HG03066 (cell line): ENCODE measurements around the gene ANKRD28.

Source experiments
- ATAC-seq: cut with Tn5 transposase; IDR thresholded peaks from one replicate; pipeline ENCODE4 v1.9.1; 2021; ENCODE audit warnings: low read depth; ENCODE audit not compliant: unreplicated experiment

Gene ANKRD28

DNA sequence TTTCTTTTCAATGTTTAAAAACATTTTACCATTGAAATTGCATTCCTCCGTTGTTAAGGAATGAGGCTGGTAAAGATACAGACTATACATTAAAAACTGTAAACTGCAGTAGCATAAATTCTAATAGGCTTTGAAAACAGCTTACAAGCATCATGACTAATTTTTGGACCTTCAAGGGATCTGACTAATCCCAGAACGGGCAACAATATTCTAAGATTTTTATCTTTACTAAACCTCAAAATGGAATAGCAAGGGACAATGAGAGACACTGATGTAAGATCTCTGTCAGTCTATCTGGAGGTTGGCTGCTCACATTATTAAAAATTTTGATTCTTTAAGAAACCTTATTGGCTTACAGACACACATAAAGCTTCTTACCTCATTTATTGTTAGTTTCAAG, 121.5 kb downstream of the ANKRD28 start:
- no peak for ATAC-seq

DNA sequence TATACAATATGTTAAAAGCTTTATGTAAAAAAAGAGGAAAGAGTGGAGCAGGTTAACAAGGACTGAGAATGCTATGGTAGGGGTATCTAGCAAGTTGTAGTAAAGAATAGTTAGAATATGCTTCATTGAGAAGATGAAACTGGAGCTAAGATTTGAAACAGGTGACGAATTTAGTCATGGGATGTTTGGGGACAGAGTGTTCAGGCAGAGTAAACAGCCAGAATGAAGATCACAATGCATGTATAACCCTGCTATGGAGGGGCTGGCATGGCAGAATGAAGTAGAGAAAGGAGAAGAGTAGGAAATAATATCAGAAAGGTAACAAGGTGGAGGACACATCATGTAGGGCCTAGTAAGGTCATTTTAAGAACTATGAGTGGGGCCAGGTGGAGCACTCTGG, 124.2 kb downstream of the ANKRD28 start:
- ATAC-seq: no peak

DNA sequence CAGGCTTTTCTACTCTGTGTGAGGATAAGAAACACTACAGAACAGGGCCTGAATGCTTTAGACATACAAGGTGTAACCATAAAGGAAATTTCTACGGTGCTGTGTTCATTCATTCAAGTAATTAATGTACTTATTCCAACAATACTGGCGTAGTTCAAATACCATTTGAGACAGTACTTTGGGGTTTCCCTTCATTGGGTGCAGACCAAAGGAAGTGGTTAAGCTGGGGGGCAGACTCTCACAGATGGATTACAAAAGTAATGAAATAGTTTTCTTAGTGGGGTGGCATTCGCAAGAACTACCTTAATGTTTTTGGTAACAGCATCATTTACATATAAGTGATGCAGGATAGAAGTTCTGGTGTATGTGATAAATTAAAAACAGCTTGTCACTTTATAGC, 130.3 kb downstream of the ANKRD28 start:
- no peak for ATAC-seq

DNA sequence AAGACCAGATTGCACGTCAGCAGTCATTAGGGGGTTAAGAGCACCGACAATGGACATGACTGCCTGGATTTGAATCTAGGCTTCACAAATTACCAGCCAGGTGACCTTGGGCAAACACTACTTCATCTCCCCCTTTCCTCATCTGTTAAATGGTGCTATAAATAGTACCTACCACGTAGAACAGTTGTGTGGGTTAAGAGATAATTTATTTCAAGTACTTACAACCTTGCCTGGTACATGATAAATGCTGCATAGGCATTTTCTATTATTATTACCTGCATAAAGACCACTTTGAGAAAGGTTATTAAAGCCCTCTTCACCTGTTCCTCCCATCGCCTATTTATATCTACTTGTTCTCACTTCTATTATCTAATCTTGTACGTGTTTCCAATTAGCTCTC, 131.5 kb downstream of the ANKRD28 start:
- ATAC-seq: no peak

DNA sequence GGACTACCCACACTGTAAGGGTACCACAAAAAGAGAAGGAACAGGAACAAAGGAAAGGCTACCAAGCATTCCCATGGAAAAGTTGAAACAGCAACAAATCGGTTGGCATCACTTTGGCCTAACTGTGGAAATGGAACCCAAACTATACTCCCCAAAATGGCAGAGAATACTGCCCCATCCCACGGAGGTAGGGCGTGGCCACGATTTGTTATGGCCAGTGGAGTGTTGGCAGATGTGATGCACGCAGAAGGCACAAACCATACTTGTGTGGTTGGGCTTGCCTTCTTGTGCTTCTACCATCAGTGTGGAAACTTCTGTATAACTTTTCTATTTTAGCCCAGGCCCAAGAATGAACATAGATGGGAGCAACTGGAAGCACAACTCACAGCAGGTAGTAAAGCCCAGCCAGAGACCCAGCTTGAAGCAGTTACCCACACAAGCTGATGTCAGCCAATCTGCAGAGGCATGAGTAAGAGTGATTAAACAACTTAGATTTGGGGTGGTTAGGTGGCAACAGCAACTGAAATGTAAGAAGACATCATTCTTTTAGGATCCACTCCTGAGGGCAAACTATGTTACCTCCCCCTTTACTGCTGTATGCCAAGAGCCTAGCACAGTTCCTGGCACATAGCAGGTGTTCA, 132.1 kb downstream of the ANKRD28 start:
- ATAC-seq: no peak

DNA sequence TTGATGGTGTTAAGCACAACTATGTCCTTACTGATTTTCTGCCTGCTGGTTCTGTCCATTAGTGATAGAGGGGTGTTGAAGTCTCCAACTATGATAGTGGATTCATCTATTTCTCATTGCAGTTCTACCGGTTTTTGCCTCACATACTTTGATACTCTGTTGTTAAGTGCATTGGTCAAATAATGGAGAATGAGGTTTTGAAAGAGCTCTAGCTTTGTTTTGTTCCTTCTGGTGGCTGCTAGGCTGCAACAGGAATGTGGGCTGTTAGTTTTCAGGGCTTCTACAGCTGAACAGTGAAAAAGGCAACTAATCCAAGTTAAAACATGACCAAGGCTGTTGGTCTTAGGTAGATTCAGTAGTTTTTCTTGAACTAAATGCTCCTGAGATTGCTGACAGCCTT, 133.6 kb downstream of the ANKRD28 start:
- no peak for ATAC-seq

DNA sequence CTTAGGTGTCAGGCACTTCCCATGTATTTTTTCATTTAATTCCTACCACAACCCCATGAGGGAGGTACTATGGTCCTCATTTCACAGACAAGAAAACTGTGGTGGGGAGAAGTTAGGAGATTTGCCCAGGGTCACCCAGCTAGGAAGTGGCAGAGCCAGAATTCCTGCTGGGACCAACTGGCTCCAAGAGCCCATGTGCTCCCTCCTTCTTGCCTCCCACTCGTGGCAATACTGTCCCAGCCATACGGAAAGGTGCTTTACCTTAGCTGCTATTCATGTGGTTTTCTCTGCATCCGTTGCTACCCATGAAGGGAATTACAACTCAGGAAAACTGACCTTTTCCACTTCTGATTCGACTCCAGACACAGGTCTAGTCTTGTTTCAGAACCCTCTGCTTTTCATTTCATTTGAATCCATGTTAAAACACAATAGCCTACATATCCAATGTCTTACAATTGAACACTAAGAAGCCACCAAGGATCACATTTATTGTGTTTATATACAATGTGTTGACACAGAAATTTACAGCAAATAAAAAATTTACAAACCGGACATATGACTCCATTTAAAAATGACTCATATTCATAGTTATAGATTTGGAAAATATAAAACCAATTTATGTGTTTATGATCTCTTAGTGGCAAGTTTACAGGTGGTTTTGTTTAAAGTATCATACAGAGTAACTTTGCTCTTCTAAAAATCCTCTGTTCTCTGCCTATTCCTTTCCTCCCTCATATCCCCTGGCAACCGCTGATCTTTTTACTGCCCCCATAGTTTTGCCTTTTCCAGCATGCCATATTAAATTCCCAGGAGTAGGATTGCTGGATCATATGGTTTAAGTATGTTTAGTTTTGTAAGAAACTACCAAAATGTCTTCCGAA, 137.5 kb downstream of the ANKRD28 start:
- ATAC-seq: no peak

DNA sequence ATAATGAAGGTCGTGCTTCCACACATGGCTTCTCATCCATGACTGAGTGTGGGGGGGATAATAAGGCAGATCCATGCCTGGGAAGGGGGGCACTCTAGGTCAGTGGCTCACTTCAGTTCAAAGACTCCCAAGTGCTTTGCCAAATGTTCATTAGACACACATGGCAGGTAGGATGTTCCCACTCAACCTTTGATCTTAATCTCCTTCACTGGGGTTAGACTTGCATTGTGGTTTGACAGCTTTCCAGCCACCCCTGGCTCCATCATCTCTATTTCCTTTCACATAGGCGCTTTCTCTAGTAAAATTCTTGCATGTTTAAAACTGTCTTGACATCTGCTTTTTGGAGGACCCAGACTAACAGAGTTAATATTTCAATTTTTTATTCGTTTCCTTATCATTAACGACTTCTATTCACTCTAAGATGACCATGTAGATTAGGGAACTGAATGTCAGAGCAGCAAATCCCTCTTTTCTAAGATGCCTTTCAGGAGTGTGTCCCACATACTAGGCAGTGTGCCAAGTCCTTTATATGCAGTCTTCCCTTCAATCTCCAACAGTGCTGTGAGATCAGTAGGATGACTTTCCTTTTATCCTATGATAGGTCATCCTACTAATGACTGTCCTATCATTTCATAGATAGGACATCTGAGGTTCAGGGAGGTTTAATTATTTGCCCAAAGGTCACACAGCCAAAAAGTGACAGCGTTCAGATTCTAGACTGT, 138.4 kb downstream of the ANKRD28 start:
- ATAC-seq: no peak

DNA sequence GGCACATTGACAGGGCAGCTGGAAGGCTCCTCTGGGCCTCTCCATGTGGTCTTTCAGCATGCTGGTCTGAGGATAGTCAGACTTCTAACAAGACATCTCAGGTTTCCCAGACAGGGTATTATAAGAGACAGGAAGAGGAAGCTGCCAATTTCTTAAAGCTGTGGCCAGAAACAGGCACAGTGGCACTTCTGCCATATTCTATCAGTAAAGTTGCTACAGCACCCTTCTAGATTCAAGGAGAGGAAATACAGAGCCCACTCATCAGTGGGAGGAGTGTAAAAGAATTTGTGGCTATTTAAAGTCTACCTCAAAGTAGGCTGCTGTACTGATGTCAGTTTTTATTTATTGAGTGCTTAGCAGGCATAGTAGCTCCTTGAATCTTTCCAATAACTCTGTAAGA, 140.8 kb downstream of the ANKRD28 start:
- no peak for ATAC-seq

DNA sequence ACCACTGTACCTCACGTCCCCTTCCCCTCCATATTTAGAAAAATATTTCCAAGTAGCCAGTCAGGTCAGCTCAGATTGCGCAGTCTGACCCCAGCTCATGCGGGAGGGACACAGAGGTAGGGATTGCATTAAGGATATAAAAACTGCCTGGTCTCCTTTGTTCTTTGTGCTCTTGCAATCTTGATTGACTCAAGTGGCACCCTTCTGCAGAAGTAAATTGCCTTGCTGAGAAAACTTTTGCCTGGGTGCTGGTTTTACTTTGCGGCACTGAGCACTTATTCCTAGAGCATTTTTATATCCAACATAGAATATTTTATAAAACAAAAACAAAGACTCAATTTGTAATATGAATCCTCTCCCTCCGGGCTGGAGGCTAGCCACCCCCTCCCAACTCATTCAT, 141.4 kb downstream of the ANKRD28 start:
- no peak for ATAC-seq

DNA sequence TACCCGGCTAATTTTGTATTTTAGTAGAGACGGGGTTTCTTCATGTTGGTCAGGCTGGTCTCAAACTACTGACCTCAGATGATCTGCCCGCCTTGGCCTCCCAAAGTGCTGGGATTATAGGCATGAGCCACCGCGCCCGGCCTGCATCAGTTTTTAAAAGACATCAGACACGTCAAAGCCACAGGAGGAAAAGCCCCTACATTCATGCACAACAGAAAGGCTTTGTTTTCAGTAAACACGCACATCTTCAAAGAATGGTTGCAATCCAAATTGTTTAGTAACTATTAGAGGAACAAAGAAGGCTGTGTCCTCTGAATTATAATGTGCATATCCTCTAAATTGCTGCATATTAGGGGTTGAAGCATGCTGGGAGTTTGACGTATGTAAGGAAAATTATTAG, 142.9 kb downstream of the ANKRD28 start:
- ATAC-seq: no peak

DNA sequence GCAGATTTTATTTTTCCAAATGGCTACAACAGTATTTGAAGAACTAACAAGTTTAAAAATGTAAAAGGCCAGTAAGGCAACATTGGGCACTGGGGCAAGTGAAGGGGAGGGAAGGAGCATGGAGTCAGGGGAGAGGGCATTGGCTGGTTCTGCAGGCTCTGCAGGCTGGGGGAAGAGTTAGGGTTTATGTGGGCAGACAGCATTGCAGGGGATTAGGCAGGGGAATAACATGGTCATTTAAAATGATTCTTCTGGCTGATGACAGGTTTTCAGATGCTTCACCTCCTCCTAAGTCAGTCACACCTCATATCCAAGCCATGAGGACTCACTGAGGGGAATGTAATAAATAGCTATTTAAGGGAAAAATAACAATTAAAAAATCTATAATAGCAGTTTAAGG, 143.7 kb downstream of the ANKRD28 start:
- ATAC-seq: no peak

DNA sequence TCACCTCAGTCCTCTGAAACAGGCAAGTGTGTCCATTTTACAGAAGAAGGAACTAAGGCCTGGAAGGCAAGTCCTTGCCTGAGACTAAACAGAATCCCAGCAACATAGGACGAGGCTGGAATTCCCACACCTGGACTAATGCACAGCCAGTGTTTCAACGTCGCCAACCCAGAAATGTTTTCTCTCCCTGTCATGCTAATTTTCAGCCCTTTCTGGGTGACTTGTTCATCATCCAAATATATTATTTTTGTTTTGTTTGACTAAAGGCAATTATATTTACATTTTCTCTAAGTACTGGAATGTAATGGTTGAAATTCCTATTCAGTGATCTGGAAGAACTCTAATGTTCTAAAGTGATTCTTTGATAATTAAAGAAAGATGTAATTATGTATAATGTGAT, 144.5 kb downstream of the ANKRD28 start:
- no peak for ATAC-seq

DNA sequence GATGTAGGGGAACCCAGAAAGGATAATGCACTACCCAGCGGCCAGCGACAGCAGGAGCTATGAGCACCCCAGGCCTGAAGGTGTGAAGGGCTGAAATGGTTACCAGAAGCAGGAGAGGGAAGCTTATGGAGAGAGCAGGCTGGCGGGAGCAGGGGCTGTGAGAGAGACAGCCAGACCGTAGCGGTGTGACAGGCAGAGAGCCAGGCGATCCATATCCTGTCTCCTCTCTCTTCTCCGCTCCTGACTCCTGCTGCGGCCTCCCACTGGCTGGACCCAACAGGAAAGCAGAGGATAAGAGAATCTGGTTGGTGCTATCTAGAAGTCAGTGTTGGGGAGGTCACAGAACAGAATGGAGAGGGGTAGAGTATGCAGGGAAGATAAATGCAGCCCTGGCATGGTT, 146.4 kb downstream of the ANKRD28 start:
- ATAC-seq: no peak

DNA sequence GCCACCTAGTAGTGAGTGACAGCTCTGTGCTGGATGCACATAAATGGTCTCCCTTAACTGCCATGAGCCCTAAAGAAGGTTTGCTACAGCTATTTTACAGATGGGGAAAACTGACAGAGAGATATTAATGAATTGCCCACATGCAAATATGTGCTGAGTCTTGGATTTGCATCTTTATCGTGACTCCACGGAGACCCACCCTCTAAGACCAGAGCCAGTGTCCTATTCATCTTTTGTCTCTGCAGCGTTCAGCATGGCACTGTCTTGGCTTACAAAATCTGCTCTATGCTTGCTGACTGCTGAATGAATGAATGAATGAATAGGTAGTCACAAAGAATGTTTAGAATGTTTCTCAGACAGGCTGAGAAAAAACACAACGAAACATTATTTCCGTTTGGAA, 147.9 kb downstream of the ANKRD28 start:
- no peak for ATAC-seq

DNA sequence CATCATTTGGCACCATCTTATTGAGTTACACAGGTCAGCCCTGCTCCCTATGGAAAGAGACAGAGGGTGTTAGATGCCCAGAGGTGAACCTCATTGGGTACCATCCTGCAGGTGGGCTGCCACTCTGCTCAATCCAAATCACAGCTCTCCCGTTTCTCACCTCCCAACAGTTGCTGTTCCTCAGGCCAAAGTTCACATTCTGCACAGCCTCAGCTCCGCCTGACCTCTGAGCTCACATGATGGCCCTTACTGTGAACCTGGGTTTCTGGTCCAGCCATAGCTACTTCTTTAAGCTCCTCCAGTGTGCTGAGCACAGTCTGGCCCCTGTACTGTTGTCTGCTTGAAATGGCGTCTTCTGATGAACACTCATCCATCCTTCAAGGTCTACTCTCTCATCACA, 148.4 kb downstream of the ANKRD28 start:
- ATAC-seq: no peak

DNA sequence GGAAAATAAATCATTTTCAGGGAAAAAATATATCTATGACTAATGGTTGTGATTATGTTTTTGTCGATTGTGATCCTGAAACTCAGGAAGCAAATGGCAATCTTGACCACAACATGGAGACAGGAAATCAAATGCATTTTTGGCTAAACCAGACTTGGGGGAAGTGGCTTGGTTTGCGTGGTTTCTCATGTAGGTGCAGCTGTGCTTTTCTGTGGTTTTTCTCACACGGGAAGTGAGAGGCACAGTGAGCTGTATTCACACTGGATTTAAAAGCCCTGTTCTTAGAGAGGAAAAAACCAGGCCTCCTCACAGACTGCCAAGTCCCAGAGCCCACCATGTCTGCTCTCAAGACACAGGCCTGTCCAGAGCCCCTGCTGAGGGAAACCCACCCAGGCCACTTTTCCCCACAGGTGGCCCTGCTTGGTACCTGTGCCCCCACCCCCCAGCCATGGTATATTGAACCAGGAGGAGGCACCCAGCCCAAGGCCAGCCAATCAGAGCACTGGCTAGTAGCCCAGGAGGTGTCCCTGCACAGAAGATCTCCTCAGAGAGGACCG, 150.1 kb downstream of the ANKRD28 start:
- ATAC-seq: peak; percentile 96

DNA sequence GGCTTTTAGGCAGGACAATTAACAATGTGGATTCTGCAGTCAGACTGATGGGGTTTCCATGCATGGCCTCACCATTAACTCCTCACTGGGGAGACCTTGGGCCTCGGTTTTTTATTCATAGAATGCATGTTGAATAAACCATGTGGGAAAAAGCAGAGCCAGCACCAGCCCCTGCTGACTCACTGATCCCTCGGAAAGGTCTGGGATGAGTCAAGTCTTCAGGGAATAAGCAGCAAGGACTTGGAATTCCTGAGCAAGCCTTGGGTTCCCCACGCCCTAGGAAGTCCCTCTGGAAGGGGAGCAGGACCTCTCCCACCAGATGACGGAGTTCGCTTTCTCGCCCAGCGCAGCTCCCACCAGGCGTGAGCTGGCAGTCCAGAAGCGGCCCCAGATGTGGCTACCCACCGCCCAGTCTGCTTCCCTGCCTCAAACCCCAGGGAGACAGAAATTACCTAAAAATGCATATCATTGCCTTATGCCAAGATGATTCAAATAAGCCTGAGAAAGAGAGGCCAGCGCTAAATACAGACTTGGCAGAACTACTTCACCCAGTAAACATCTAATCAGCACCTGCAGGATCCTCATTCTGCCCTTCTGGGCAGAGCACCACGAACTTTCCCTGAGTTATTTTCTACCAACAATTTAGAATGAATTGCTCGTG, 150.8 kb downstream of the ANKRD28 start:
- peak; percentile 19 for ATAC-seq

DNA sequence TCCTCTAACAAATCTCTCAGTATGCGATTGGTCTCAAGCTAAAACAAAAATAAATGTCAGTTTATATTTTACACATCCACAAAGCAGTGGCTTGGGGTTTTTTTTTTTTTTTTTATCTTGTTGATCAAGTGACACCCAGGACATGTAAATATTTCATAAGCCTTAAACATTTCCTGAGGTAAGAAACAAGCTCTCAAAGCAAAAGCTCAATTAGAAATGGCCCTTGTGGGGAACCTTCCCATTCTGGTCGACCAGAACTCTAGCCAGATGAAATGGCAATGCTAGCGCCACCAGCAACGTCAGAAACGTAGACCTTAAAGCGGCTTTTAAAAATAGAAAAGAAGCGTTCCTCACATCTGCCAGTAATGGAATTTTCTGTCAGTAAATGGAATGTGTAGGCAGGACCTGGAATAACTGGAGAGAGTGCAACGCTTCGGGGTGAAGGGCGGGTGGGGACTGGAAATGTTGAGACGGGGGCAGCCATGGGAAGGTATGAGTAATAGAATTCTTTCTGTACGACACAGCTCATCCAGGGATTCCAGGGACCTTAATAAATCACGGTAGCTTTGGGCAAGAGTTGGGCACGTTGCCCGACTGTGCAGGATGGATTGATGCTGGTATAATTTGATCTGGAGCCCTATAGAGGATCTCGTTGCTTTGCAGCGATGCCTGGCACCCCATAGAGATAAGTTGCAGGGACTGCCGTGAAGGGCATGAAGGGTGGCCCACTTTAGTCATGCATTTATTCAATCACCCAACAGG, 151.9 kb downstream of the ANKRD28 start:
- ATAC-seq: no peak

DNA sequence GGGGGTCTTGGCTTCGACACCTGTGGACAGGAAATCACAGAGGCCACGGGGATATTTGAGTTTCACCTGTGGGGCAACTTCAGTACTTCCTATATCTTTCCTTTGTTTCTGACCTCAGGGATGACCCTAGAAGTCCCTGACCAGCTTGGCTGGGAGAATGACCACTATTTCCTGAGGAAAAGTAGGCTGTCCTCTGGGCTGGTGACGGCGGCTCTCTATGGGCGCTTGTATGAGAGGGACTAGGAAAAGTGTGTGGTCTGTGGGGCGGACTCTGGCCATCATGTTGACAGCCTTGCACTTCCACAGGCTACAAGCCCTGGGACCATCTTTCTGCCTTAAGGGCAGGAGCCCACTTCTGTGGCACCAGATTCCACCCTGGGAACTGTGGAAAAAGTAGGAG, 152.5 kb downstream of the ANKRD28 start:
- no peak for ATAC-seq
